HepG2 (cell line): ENCODE measurements around the gene GNAI2. TPM values are rescaled to one million over a fixed set of nuclear protein-coding genes. Genes with fewer than 3 reads are reported as not detected.

Source experiments
- ADNP ChIP-seq: sonication (generic); formaldehyde crosslinking; IDR thresholded peaks from 2 replicates; pipeline ENCODE4 v1.4.0; 2020; ENCODE audit warnings: missing genetic modification reagents
- AKAP8 ChIP-seq: sonication (generic); formaldehyde crosslinking; IDR thresholded peaks from 2 replicates; pipeline ENCODE4 v1.5.1; 2020; ENCODE audit warnings: mild to moderate bottlenecking, missing genetic modification reagents
- CREBL2 ChIP-seq: sonication (generic); formaldehyde crosslinking; IDR thresholded peaks from 2 replicates; pipeline ENCODE4 v1.8.1; 2023; ENCODE audit warnings: missing genetic modification reagents, mild to moderate bottlenecking, borderline replicate concordance
- DNMT3B ChIP-seq: conservative IDR thresholded peaks from 2 replicates; pipeline ENCODE4 v1.6.1; 2016; ENCODE audit warnings: missing biosample characterization, control low read depth
- DR1 ChIP-seq: sonication (generic); formaldehyde crosslinking; IDR thresholded peaks from 2 replicates; pipeline ENCODE4 v1.8.0; 2021; ENCODE audit warnings: mild to moderate bottlenecking, missing genetic modification reagents, inconsistent platforms
- ELF4 ChIP-seq: sonication (generic); formaldehyde crosslinking; IDR thresholded peaks from 2 replicates; pipeline ENCODE4 v1.5.0; 2020; ENCODE audit warnings: missing genetic modification reagents, mild to moderate bottlenecking, moderate library complexity, borderline replicate concordance
- KDM6A ChIP-seq: IDR thresholded peaks from 2 replicates; pipeline ENCODE4 v1.6.1; 2016; ENCODE audit warnings: low read depth
- MBNL3 ChIP-seq: fragments of 250-450 bp; sonication (Bioruptor Pico); conservative IDR thresholded peaks from 2 replicates; pipeline ENCODE4 v1.8.0; 2022; ENCODE audit warnings: mild to moderate bottlenecking, inconsistent platforms
- NFIC ChIP-seq: IDR thresholded peaks from 2 replicates; pipeline ENCODE4 v1.6.1; 2012; ENCODE audit warnings: mild to moderate bottlenecking, low read length, inconsistent platforms
- PBX3 ChIP-seq: sonication (generic); formaldehyde crosslinking; IDR thresholded peaks from 2 replicates; pipeline ENCODE4 v1.8.1; 2023; ENCODE audit warnings: missing genetic modification reagents, inconsistent platforms, borderline replicate concordance
- PRMT3 ChIP-seq: sonication (generic); formaldehyde crosslinking; IDR thresholded peaks from 2 replicates; pipeline ENCODE4 v1.8.1; 2022; ENCODE audit warnings: low read depth, mild to moderate bottlenecking, moderate library complexity, missing genetic modification reagents, borderline replicate concordance
- REXO4 ChIP-seq: sonication (generic); formaldehyde crosslinking; IDR thresholded peaks from 2 replicates; pipeline ENCODE4 v1.8.0; 2022; ENCODE audit warnings: missing genetic modification reagents, mild to moderate bottlenecking, borderline replicate concordance
- RFXAP ChIP-seq: sonication (generic); formaldehyde crosslinking; IDR thresholded peaks from 2 replicates; pipeline ENCODE4 v1.4.0; 2020; ENCODE audit warnings: missing genetic modification reagents, borderline replicate concordance
- SMC3 ChIP-seq: IDR thresholded peaks from 2 replicates; pipeline ENCODE4 v1.6.1; 2011; ENCODE audit warnings: low read length, improper control_type of control experiment
- SOX6 ChIP-seq, 2 experiments: fragments of 450-650 bp in 1 of 2; sonication (generic) in 1 of 2; formaldehyde crosslinking in 1 of 2; IDR thresholded peaks; 2 replicates each; pipeline versions ENCODE4 v1.4.0 to v1.6.1; 2017 to 2020; ENCODE audit warnings: antibody characterized with exemption in 1 of 2, mild to moderate bottlenecking in 1 of 2, missing genetic modification reagents in 1 of 2
- TFDP1 ChIP-seq: IDR thresholded peaks from 2 replicates; pipeline ENCODE4 v1.6.1; 2016; ENCODE audit warnings: missing compliant biosample characterization, missing genetic modification reagents, borderline replicate concordance
- TFDP2 ChIP-seq: sonication (generic); formaldehyde crosslinking; IDR thresholded peaks from 2 replicates; pipeline ENCODE4 v1.4.0; 2020; ENCODE audit warnings: missing genetic modification reagents
- WIZ ChIP-seq: sonication (generic); formaldehyde crosslinking; IDR thresholded peaks from 2 replicates; pipeline ENCODE4 v1.5.1; 2020; ENCODE audit warnings: mild to moderate bottlenecking, missing genetic modification reagents
- ZKSCAN5 ChIP-seq: sonication (generic); formaldehyde crosslinking; IDR thresholded peaks from 2 replicates; pipeline ENCODE4 v1.5.1; 2020; ENCODE audit warnings: mild to moderate bottlenecking, missing genetic modification reagents
- ZNF124 ChIP-seq: sonication (generic); formaldehyde crosslinking; IDR thresholded peaks from 2 replicates; pipeline ENCODE4 v1.4.0; 2020; ENCODE audit warnings: missing genetic modification reagents
- ZNF225 ChIP-seq: sonication (generic); formaldehyde crosslinking; IDR thresholded peaks from 2 replicates; pipeline ENCODE4 v1.4.0; 2020; ENCODE audit warnings: mild to moderate bottlenecking, missing genetic modification reagents
- ZNF275 ChIP-seq: sonication (generic); formaldehyde crosslinking; IDR thresholded peaks from 2 replicates; pipeline ENCODE4 v1.8.0; 2022; ENCODE audit warnings: missing genetic modification reagents, mild to moderate bottlenecking, inconsistent platforms, borderline replicate concordance
- ZNF670 ChIP-seq: sonication (generic); formaldehyde crosslinking; IDR thresholded peaks from 2 replicates; pipeline ENCODE4 v1.8.0; 2022; ENCODE audit warnings: mild to moderate bottlenecking, missing genetic modification reagents, borderline replicate concordance
- ZNF775 ChIP-seq: sonication (generic); formaldehyde crosslinking; IDR thresholded peaks from 2 replicates; pipeline ENCODE4 v1.4.0; 2020; ENCODE audit warnings: missing genetic modification reagents, mild to moderate bottlenecking, moderate library complexity, borderline replicate concordance
- ZNF776 ChIP-seq: sonication (generic); formaldehyde crosslinking; IDR thresholded peaks from 2 replicates; pipeline ENCODE4 v1.4.0; 2020; ENCODE audit warnings: mild to moderate bottlenecking, missing genetic modification reagents
- ZSCAN30 ChIP-seq: sonication (generic); formaldehyde crosslinking; IDR thresholded peaks from 2 replicates; pipeline ENCODE4 v1.5.0; 2020; ENCODE audit warnings: mild to moderate bottlenecking, missing genetic modification reagents
- polyA plus RNA-seq, 8 experiments: library from polyadenylated mRNA; depleted of rRNA in 3 of 8; stranded (reverse) in 7 of 8; unstranded in 1 of 8; fragments of >200 nt; fragmentation: Illumina TruSeq in 4 of 8; extraction: Trizol in 4 of 8; gene quantifications; 2 replicates each; pipeline versions ENCODE4 v1.2.1 to v1.2.3, GENCODE V29; 2011 to 2016; ENCODE audit warnings: low read depth in 4 of 8, missing spikeins in 1 of 8, mixed read lengths in 1 of 8; ENCODE audit not compliant: insufficient read depth in 1 of 8
- total RNA-seq, 5 experiments: library from RNA; depleted of rRNA; stranded (reverse); fragments of >200 nt; fragmentation: Illumina TruSeq; extraction: Trizol; gene quantifications; 2 replicates each; pipeline ENCODE4 v1.2.3, GENCODE V29; 2016; ENCODE audit warnings: low read depth in 1 of 5

The GNAI2 gene
- total and polyA plus RNA-seq, 2 of the 13 experiments (the other 11 are each of a cell fraction or from before 2014, with no cell fraction given): 51.1 to 66.2 TPM

GRCh38 chr3:50221411-50222168 lies 14.4 kb upstream of the GNAI2 start (continued):
- TF ChIP-seq PBX3 (CRISPR knock-in tag): no peak
- no peak for TF ChIP-seq ZSCAN30
- TF ChIP-seq ZNF775 (CRISPR knock-in tag): no peak
- TF ChIP-seq SMC3: peak; percentile 79
- TF ChIP-seq NFIC: no peak
- no peak for TF ChIP-seq ZNF275 (CRISPR knock-in tag)
- 0 out of 2 replicates have a peak, but pooled peaks have one; percentile 20 for TF ChIP-seq DR1
- peak; percentile 84; the same call in 1 of the 2 replicates for TF ChIP-seq AKAP8
- TF ChIP-seq ELF4 (CRISPR knock-in tag): no peak
- no peak for TF ChIP-seq TFDP1 (CRISPR knock-in tag)
- TF ChIP-seq REXO4 (CRISPR knock-in tag): no peak
- TF ChIP-seq ZKSCAN5 (CRISPR knock-in tag): no peak
- TF ChIP-seq ADNP (CRISPR knock-in tag): no peak
- TF ChIP-seq MBNL3 (CRISPR knock-in tag): no peak
- 0 out of 2 replicates have a peak, but pooled peaks have one; percentile 41 for TF ChIP-seq DNMT3B (CRISPR knock-in tag)
- TF ChIP-seq ZNF670: 0 out of 2 replicates have a peak, but pooled peaks have one; percentile 42
- TF ChIP-seq KDM6A (CRISPR knock-in tag): no peak
- TF ChIP-seq RFXAP: no peak
- 0 out of 2 replicates have a peak, but pooled peaks have one; percentile 49 for TF ChIP-seq ZNF776
- TF ChIP-seq TFDP2 (CRISPR knock-in tag): no peak
- no peak; the same call in 1 of the 2 replicates for TF ChIP-seq ZNF124
- no peak for TF ChIP-seq WIZ
- TF ChIP-seq SOX6 (IDR thresholded peaks at IDR 0.05): no peak
- peak; percentile 60 for TF ChIP-seq SOX6 (CRISPR knock-in tag; IDR thresholded peaks at IDR 0.05)
- no peak for TF ChIP-seq CREBL2
- TF ChIP-seq ZNF225 (CRISPR knock-in tag): no peak
- TF ChIP-seq PRMT3 (CRISPR knock-in tag): no peak
